ENCODE measurements around the gene TSN.
A peak's percentile ranks its signal among the peaks of the same experiment; 100 is the strongest.

Gene TSN

DNA sequence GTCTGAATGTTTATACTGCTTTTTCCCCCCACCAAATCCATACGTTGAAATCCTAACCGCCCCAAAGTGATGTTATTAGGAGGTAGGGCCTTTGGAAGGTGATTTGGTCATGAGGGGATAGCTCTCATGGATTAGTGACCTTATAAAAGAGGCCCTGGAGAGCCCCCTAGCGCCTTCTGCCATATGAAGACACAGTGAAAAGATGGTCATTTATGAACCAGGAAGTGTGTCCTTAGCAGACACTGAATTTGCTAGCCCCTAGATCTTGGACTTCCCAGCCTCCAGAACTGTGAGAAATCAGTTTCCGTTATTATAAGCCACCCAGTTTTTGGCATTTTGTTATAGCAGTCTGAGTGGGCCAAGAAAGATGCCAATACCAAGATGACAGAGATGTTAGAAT lies 7.2 kb upstream of the TSN start:
- no peak for DNase-seq

- peak; percentile 22 for DNase-seq
Observed at GRCh38 chr2:121754851-121755236, 607 bp upstream of the TSN start.

DNA sequence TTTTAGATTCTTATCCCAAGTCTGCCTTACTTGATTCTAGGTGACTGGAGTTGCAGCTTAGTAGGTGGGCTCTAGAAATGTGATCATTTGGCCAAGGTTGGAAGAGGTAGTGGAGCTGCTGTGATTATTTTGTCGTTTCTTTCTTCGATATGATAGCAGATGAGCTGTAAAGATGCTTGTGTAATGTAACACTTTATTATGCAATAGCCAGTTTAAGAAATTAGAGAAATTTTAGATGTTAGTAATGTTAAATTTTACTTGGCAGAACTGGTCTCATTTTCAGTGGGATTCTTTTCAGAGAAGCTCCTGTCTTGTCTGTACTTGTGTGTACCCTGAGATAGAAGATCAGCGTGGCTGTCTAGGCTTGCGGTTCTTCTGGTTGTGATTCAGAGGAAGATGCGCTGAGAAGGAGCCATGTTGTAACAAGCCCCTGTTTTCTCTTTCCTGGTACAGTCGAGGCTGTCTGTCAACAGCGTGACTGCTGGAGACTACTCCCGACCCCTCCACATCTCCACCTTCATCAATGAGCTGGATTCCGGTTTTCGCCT lies 9.3 kb downstream of the TSN start:
- DNase-seq, result no peak

GRCh38 chr2:121766624-121767023 lies 11.2 kb downstream of the TSN start:
- DNase-seq, result no peak

DNA sequence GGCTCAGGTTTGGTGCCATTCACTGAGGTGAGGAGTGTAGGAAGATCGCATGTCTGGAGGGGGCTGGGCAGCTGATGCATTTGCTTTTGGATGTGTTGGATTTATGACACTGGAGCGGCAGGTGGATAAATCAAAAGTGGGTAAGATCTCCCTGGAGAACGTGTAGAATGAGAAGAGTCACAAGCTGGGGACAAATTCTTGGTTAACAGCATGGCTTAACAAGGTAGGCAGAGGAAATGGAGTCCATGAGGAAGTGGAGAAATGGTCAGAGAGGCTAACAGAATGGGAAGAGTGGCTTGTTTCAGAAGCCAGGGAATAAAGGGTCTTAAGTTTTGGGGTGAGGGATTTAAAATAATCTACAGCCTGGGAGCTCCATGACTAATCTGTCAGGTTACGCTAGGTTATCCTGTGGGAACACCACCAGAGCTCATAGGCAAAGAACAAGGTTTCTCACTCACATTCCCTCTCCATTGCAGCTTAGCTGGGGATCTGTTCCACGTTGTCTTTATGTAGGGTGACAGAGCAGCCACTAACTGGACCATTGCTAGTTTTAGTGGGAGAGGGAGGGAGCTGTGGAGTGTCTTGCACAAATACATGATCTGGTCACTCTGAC lies 12.8 kb downstream of the TSN start:
- no peak for DNase-seq

DNA sequence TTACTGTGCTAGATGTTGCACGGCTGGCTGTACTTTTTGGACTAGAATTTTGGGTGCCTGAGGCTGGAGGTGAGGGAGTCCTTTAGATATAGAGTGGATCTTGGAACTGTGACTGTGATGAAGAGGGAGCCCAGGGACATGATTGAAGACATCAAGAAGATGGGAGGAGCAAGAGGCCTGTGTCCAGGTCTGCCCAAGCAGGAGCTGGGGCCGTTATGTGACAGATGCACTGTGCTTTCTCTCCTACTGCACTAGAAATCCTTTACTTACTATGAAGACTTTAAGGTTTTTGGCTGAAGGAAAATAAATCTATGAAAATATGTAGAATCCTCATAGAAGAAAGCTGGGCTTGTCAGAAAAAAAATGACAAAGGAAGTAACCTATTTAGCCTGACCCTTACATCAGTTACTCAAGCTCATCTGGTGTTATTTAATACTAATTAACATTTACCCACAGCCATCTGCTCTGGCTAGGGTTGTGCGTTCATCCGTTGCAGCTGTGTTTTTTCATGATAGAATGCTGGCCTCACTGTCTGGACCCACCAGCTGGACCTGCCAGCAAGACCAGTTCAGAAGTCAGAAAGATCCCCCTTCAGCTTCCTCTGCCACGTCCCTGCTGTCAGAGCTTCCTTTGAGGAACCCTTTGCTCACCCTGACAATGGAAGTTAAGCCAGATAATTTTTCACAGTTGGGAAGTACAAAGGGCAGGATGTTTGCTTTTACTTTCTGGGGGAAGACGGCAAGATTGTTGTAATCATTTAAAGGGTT lies 16.7 kb downstream of the TSN start:
- peak; percentile 2 for DNase-seq

DNA sequence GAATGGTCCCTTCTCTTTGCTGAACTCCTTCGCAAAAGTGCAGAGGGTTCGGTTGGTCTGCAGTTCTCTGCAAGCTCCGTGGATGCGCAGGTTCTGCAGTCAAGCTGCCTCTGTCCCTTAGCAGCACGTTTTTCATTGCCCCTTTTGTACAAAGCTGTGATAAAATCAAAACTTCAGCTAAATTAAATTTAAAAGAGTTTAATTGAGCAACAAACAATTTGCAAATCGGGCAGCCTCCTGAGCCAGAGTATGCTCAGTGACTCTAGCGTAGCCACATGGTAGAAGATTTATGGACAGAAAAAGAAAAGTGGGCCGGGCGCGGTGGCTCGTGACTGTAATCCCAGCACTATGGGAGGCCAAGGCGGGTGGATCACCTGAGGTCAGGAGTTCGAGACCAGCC lies 18.8 kb downstream of the TSN start:
- no peak for DNase-seq

DNA sequence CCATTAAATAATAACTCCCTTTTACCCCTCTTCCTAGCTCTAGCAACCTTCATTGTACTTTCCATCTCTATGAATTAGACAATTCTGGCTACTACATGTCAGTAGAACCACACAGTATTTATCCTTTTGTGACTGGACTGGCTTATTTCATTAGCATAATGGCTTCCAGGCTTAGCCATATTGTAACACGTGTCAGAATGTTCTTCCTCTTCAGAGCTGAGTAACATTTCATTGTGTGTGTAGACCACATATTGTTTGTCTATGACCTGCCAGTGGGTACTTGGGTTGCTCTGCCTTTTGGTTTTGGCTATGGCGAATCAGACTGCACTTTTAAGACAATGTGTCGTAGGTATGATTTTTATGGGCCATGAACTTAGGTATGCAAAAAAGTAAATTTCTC lies 20.9 kb downstream of the TSN start:
- no peak for DNase-seq

DNA sequence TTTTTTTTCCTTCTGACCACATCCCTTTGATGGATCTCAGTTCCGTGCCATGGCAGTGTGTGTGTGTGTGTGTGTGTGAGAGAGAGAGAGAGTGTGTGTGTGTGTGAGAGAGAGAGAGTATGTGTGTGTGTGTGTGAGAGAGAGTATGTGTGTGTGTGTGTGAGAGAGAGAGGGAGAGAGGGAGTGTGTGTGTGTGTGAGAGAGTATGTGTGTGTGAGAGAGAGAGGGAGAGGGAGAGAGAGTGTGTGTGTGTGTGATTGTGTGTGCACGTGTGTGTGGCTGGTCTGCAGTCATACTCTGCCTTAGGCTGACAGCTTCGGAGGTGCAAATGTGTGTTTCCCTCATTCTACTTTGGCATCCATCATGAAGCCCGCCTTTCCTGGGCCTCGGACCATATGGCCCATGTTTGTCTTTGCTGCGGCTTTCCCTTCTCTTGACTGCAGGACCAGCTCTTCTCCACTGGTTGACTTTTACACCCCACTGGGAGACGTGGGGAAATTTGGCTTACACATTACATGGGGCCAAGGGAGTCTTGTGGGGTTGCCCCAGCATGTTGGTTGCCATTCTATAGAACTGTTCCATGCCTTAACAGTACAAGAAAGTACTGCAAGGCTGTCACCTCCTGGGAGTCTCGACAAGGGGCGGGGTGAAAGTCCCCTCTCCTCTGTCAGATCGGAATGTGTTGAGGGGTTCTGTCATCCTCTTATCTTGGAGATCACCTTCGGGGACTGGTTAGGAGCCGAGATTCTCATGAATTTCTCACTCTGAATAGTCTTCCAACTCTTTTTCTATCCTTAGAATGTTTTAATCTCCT lies 21.6 kb downstream of the TSN start:
- no peak for DNase-seq

GRCh38 chr2:121777699-121778058 lies 22.2 kb downstream of the TSN start:
- no peak for DNase-seq

DNA sequence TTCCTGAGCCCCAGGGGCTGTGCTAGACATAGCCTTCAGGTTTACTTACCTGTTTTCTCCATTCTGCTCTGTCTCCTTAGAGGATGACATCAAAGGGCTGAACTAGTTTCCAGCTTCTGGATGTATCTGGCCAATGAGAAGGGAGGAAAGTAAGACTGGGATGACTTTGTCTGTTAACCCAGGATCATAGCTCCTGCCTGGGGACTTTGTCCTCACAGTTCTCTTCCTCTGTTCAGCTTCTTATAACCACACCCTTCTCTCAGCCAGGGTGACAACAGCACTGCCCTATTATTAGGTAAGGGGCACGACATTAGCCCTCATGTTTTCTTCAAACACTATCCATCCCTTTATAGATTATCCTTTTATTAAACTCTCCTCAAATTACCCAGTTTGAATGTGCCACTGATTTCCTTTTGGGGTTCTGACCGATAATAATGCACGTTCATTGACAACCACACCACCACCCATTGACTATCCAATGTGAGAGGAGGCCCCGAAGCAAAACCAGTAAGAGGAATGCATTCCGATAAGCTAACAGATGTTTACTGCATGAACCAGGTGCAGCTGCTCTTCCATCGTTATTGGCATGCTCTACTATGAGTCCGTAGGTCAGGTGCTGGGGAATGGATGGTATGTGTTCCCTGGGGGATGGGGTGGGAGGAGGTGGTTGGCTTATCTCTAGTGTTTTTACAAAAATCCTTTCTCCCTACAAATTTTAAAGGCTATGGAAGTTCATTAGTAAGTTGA lies 23.5 kb downstream of the TSN start:
- no peak for DNase-seq

DNA sequence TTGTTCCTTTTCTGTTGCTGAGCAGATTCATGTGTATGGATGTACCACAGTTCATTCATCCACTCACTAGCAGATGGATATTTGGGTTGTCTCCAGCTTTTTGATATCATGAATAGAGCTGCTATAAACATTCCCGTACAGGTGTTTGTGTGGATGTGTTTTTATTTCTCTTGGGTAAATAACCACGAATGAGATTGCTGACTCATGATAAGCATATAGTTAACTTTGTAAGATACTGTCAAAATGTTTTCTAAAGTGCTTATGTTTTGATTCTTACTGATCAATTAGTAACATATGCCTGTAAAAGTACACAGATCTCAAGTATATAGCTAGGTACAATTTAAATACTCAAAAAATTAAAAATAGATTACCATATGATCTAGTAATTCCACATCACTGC lies 27.7 kb downstream of the TSN start:
- no peak for DNase-seq

- DNase-seq, result no peak
Observed at GRCh38 chr2:121788685-121789084, 33.2 kb downstream of the TSN start.

GRCh38 chr2:121790276-121790956 lies 35.0 kb downstream of the TSN start:
- no peak for DNase-seq

DNA sequence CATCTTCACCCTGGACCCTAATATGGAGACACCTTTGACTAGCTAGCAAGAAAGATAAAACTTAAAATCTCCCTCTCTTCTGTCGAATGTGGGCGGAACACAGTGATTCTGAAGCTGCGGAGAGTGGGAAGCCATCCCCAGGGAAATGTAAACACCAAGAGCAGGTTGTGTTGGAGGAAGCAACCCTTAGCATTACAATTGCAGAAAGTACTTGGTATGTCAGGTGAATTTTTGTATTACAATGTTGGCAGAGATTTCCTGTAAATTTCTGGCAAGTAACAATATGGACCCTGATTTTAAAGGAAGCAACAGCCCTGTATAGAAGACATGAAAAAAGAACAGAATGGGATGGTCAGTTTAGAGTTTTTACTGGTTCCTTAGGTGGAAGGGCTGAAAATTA lies 35.8 kb downstream of the TSN start:
- no peak for DNase-seq

GRCh38 chr2:121791801-121792221 lies 36.4 kb downstream of the TSN start:
- no peak for DNase-seq

GRCh38 chr2:121793816-121794215 lies 38.4 kb downstream of the TSN start:
- no peak for DNase-seq

DNA sequence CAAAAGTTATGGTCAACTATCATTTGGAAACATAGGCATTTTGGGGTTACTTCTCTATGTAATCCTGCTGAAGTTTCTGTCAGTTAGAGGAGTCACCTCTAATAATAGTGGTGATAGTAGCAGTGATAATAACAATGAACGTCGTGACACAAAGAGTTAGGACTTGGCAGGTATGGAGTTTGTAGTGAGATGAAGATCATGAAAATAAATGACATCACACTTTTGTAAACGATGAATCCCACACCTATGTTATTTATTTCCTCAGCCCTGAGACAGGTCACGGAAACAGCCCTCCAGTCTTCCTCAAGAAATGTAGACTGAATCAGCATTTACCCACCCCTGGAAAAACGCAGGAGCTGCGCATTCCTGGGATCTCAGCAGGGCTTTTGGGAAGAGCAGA lies 38.8 kb downstream of the TSN start:
- DNase-seq, result no peak

DNA sequence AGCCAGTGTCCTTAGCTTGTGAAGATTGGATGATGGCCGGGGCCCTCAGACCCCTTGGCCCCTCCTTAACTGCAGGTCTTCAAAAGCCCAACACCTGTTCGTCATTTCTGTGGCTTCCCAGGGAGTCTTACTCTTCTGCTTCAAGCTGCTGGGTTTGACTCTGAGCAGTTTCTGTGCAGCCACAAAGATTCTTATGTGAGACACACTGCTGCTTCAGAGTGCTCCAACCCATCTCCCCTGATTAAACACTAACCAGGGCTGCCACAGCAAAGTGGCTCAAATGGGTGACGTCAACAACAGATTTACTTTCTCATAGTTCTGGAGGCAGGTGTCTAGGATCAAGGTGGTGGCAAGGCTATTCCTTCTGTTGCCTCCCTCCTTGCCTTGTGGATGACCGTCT lies 40.8 kb downstream of the TSN start:
- no peak for DNase-seq

DNA sequence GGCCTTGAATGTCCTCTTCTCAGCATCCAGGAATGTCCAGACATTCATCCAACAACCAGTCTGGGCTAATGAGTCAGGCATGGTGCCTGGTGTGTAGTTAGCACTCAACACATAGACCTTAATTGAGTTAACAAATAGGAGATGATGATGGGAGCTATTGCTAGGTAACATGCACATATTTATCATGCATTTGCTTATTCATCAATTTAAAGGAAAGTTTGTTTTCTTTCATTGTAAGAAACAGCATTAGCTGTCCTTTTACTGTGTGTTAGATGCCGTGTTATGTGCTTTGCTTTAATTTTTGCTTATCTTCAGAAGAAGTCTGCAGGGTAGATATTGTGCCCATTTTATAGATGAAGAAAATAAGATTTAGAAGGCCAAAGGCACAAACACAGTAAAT lies 43.2 kb downstream of the TSN start:
- DNase-seq, result no peak

DNA sequence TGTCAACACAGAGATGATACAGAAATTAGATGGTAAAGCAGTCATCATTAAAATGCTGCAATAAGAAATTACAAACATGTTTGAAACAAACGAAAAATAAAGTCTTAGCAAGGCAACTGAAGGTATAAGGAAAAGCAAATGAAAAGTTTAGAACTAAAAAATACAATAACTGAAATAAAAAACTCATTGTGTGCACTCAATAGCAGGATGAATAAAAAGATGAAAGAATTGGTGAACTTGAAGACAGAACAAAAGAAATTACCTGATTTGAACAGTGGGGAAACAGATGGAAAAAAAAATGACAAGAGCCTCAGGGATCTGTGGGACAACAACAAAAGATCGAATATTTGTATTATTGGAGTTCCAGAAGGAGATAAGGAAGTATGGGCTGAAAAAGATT lies 46.5 kb downstream of the TSN start:
- DNase-seq, result no peak

- peak; percentile 76 for DNase-seq
Observed at GRCh38 chr2:121803503-121803902, 48.1 kb downstream of the TSN start.

DNA sequence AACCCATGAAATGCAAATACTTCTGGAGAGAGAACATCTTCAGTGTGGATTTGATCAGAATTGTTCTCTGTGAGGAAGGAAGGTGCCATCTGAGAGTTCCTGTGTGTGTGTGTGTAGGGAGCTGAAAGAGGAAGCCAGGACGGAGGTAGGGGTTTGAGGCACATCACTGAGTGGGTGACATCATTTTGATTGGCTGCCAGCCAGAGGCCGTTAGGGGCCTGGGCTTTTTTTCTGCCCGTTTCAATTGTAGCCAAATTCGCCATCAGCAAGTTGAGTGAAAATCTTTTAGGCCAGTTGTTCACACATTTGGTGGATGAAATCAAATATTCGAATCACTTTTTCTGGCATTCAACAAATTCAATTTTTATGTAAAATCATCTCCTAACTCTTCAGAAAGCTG lies 48.9 kb downstream of the TSN start:
- peak; percentile 93 for DNase-seq

Measured in DMS79 treated with DMSO at 0.1 percent for 48 hours (cell line).